ENCODE data around the gene ZC3H12C. TPM values are rescaled to one million over a fixed set of nuclear protein-coding genes. Genes with fewer than 3 reads are reported as not detected.

The ZC3H12C gene
- total RNA-seq, 4 donors from 2014 or later: 2.3 to 27.6 (median 18.6) TPM

DNA sequence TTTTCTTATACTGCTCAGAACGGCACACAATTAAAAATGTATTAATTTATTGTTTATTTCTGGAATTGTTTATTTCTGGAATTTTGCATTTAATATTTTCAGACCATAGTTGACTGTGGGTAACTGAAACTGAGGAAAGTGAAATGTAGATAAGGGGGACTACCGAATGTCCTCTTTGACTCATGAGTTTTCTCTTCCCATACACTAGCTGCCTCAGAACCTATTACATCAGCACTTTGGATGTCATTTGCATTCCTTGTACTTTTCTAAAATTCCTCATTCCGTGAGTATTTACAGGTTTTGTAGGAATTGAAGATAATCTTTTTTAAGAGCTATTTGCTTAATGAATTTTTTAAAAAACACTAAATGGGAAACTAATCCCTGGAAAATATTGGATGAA, 29.8 kb downstream of the ZC3H12C start:
- Histone ChIP-seq H3K36me3 (no peaks in the 10 kb centered on the region), H3K27ac (no peak overlapping the region), H3K4me3 (no peak overlapping the region), H3K4me1 (no peaks in the 10 kb centered on the region), H3K9me3 (no peaks in the 10 kb centered on the region), H3K27me3 (no peaks in the 10 kb centered on the region)
- TF ChIP-seq POLR2A (IDR thresholded peaks at IDR 0.05): no peak
- TF ChIP-seq, protein P1, sequence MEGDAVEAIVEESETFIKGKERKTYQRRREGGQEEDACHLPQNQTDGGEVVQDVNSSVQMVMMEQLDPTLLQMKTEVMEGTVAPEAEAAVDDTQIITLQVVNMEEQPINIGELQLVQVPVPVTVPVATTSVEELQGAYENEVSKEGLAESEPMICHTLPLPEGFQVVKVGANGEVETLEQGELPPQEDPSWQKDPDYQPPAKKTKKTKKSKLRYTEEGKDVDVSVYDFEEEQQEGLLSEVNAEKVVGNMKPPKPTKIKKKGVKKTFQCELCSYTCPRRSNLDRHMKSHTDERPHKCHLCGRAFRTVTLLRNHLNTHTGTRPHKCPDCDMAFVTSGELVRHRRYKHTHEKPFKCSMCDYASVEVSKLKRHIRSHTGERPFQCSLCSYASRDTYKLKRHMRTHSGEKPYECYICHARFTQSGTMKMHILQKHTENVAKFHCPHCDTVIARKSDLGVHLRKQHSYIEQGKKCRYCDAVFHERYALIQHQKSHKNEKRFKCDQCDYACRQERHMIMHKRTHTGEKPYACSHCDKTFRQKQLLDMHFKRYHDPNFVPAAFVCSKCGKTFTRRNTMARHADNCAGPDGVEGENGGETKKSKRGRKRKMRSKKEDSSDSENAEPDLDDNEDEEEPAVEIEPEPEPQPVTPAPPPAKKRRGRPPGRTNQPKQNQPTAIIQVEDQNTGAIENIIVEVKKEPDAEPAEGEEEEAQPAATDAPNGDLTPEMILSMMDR (IDR thresholded peaks at IDR 0.05): no peak
- DNase-seq: no peak
- intact Hi-C loops (cut with DNase I; ENCODE audit: low total_unique reads): no loop called here

DNA sequence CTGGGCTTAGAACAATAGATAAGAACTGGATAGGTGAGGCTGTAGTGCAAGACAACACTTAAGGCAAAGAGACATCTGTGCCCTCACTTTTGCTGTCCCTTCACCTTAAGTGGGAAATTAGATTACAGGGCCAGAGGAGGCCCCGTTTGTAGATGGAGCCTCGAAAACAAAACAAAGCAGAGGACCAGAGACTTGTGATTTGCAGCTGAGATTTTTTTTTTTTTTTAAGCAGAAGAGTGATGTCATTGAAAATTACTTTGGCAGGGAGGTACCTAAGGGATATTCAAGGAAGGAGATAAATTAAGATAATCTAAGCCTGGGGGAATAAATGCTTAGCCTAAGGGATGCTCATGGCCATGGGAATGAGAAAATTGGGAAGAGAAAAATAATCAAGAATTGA, 31.4 kb downstream of the ZC3H12C start:
- Histone ChIP-seq H3K27ac (no peak overlapping the region), H3K9me3 (no peaks in the 10 kb centered on the region), H3K27me3 (no peaks in the 10 kb centered on the region), H3K4me1 (no peaks in the 10 kb centered on the region), H3K4me3 (no peak overlapping the region), H3K36me3 (no peaks in the 10 kb centered on the region)
- no peak for DNase-seq
- TF ChIP-seq, protein P1 (IDR thresholded peaks at IDR 0.05): no peak
- intact Hi-C loops (cut with DNase I; ENCODE audit: low total_unique reads): no loop called here

DNA sequence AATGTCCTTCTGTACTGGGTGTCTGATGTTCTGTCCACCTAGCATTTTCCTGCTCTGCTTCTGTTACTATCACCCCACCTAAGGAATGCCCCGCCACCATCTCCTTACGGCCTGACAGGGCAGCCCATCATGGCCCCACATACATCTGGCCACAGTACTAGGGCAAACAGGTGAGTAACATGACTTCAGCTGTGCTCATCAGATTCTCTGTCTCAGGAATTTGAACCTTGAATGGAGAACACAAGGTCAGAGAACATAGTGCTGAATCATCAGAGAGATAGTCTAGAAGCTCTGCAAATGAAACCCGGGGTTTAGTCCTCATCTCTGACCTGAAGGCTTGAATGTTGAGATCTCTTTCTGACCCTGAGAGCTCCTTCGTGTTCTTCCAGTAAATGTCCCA, 32.4 kb downstream of the ZC3H12C start:
- Histone ChIP-seq H3K27ac (no peak overlapping the region), H3K4me3 (no peak overlapping the region), H3K9me3 (no peaks in the 10 kb centered on the region), H3K27me3 (no peaks in the 10 kb centered on the region), H3K36me3 (no peaks in the 10 kb centered on the region), H3K4me1 (no peaks in the 10 kb centered on the region)
- intact Hi-C loops (cut with DNase I; ENCODE audit: low total_unique reads): no loop called here
- DNase-seq: no peak
- TF ChIP-seq POLR2A (IDR thresholded peaks at IDR 0.05): no peak
- TF ChIP-seq, protein P1 (IDR thresholded peaks at IDR 0.05): no peak

DNA sequence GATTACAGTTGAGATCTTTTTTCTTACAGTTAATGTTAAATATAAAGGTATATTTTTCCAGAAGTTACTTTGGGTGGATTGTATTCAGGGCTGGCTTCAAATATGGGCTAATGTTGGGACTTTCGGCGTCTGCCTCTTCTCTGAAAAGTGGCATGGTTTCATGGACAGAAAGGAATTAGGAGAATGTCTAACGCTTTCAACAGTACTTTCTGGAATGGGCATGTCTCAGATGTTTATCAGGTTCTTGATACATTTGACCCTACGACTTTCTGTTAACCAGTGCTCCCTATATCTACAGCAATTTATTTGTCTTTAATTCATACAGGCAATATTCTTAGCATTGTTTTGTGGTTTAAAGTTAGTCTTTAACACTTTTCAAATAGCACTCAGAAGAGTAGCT, 33.7 kb downstream of the ZC3H12C start:
- Histone ChIP-seq H3K4me3 (no peak overlapping the region), H3K9me3 (no peaks in the 10 kb centered on the region), H3K27me3 (no peaks in the 10 kb centered on the region), H3K36me3 (no peaks in the 10 kb centered on the region), H3K27ac (no peak overlapping the region), H3K4me1 (no peaks in the 10 kb centered on the region)
- DNase-seq: no peak
- no peak for TF ChIP-seq POLR2A (IDR thresholded peaks at IDR 0.05)
- TF ChIP-seq, protein P1 (IDR thresholded peaks at IDR 0.05): no peak
- intact Hi-C loops (cut with DNase I; ENCODE audit: low total_unique reads): no loop called here

DNA sequence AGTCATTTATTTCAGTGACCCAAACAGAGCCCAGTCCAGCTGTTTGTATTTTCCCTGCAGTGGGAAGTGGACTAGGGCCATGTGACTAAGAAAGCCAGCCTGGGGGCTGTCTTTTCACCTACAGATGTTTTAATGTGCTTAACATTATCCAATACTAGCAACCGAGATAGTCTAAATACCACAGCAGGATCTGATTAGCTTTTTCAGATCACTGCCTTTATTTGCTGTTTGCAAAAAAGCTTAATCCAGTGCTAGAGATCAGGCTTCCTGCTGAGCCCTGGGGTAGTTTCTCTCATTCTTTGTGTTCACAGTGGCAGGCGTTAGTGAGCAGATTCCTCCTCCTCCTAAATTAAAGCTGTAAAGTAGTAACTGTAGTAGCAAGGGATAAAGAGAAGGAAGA, 35.0 kb downstream of the ZC3H12C start:
- no peak overlapping the region for H3K4me3 ChIP-seq
- TF ChIP-seq, protein P1 (IDR thresholded peaks at IDR 0.05): no peak
- TF ChIP-seq POLR2A (IDR thresholded peaks at IDR 0.05): no peak
- no peaks in the 10 kb centered on the region for H3K4me1 ChIP-seq
- DNase-seq: no peak
- H3K9me3 ChIP-seq: no peaks in the 10 kb centered on the region
- no peaks in the 10 kb centered on the region for H3K27me3 ChIP-seq
- no peak overlapping the region for H3K27ac ChIP-seq
- intact Hi-C loops (cut with DNase I; ENCODE audit: low total_unique reads): no loop called here
- no peaks in the 10 kb centered on the region for H3K36me3 ChIP-seq
